CD14-positive monocyte (primary cell): ENCODE results near the gene CNOT3. TPM values are rescaled to one million over a fixed set of nuclear protein-coding genes. Genes with fewer than 3 reads are reported as not detected.

Experiments used
- DNase-seq, 3 donors: peaks; one replicate each; pipeline ENCODE4 v3.0.0-alpha.2; 2011 to 2022
- H2AFZ ChIP-seq: 2 replicates; pipeline ENCODE4 v1.6.0; 2012; ENCODE audit warnings: mild to moderate bottlenecking, low read depth, low read length, inconsistent platforms; ENCODE audit not compliant: insufficient read depth, poor library complexity, severe bottlenecking
- H3K27ac ChIP-seq, 2 donors: 1 replicate in 1 of 2; 2 replicates in 1 of 2; pipeline ENCODE4 v1.5.1; 2012 to 2013; ENCODE audit warnings: low read length in 2 of 2, control low read depth in 1 of 2, inconsistent platforms in 1 of 2, low read depth in 1 of 2, mild to moderate bottlenecking in 1 of 2
- H3K27me3 ChIP-seq, 2 donors: one replicate each; pipeline versions ENCODE4 v1.6.0 to v1.6.1; 2011 to 2013; ENCODE audit warnings: low read length in 2 of 2; ENCODE audit not compliant: control insufficient read depth in 2 of 2, insufficient read depth in 2 of 2
- H3K36me3 ChIP-seq, 2 donors: replicated peaks in 1 of 2; 1 replicate in 1 of 2; 2 replicates in 1 of 2; pipeline versions ENCODE4 v1.5.1 to v1.6.1; 2012 to 2013; ENCODE audit warnings: low read length in 2 of 2, control low read depth in 1 of 2, inconsistent platforms in 1 of 2, mild to moderate bottlenecking in 1 of 2; ENCODE audit not compliant: insufficient read depth in 2 of 2, control insufficient read depth in 1 of 2
- H3K4me1 ChIP-seq, 2 donors: 1 replicate in 1 of 2; 2 replicates in 1 of 2; pipeline versions ENCODE4 v1.5.1 to v1.6.1; 2012 to 2013; ENCODE audit warnings: low read length in 2 of 2, control low read depth in 1 of 2, inconsistent platforms in 1 of 2, mild to moderate bottlenecking in 1 of 2, moderate library complexity in 1 of 2; ENCODE audit not compliant: insufficient read depth in 2 of 2, control insufficient read depth in 1 of 2
- H3K4me2 ChIP-seq: replicated peaks from 2 replicates; pipeline ENCODE3; 2012; ENCODE audit warnings: low read length, moderate library complexity, mild to moderate bottlenecking; ENCODE audit not compliant: poor library complexity, severe bottlenecking; ENCODE audit errors: extremely low read depth
- H3K4me3 ChIP-seq, 3 experiments: fragments of 200-600 bp in 1 of 3; sonication (generic) in 1 of 3; replicated peaks in 1 of 3; 1 replicate in 2 of 3; 2 replicates in 1 of 3; pipeline ENCODE4 v1.5.1; 2011 to 2013; ENCODE audit warnings: low read length in 3 of 3, mild to moderate bottlenecking in 3 of 3, control low read depth in 2 of 3, low read depth in 2 of 3, inconsistent platforms in 1 of 3, moderate library complexity in 1 of 3
- H3K79me2 ChIP-seq: 2 replicates; pipeline ENCODE4 v1.6.0; 2012; ENCODE audit warnings: mild to moderate bottlenecking, control low read depth, inconsistent platforms, low read length, moderate library complexity; ENCODE audit not compliant: insufficient read depth
- H3K9ac ChIP-seq: 2 replicates; pipeline ENCODE4 v1.6.0; 2017; ENCODE audit warnings: low read length, mild to moderate bottlenecking; ENCODE audit not compliant: insufficient read depth, poor library complexity, severe bottlenecking
- H3K9me3 ChIP-seq, 2 donors: replicated peaks in 1 of 2; 1 replicate in 1 of 2; 2 replicates in 1 of 2; pipeline versions ENCODE4 v1.5.1 to v1.6.1; 2012 to 2013; ENCODE audit warnings: low read length in 2 of 2, control low read depth in 1 of 2; ENCODE audit not compliant: control insufficient read depth in 1 of 2, insufficient read depth in 1 of 2
- H4K20me1 ChIP-seq: 2 replicates; pipeline ENCODE4 v1.6.0; 2012; ENCODE audit warnings: mild to moderate bottlenecking, low read length, control low read depth, moderate library complexity; ENCODE audit not compliant: insufficient read depth
- H3K27ac Mint-ChIP-seq, 7 donors: one replicate each; pipeline ENCODE4 v1.8.0; 2020; ENCODE audit warnings: mild to moderate bottlenecking in 7 of 7, mixed read lengths in 7 of 7, moderate library complexity in 6 of 7, inconsistent platforms in 2 of 7
- H3K27me3 Mint-ChIP-seq, 3 donors: one replicate each; pipeline ENCODE4 v1.8.0; 2021 to 2022; ENCODE audit warnings: low read depth in 3 of 3, mild to moderate bottlenecking in 3 of 3, mixed read lengths in 3 of 3, moderate library complexity in 3 of 3, inconsistent platforms in 1 of 3
- H3K36me3 Mint-ChIP-seq, 2 donors: one replicate each; pipeline ENCODE4 v1.8.0; 2020; ENCODE audit warnings: mixed read lengths in 2 of 2, inconsistent platforms in 1 of 2, mild to moderate bottlenecking in 1 of 2
- H3K4me1 Mint-ChIP-seq: one replicate; pipeline ENCODE4 v1.8.0; 2020; ENCODE audit warnings: mild to moderate bottlenecking, mixed read lengths
- H3K4me3 Mint-ChIP-seq, 2 donors: one replicate each; pipeline ENCODE4 v1.8.0; 2020; ENCODE audit warnings: mild to moderate bottlenecking in 2 of 2, mixed read lengths in 2 of 2, moderate library complexity in 1 of 2
- H3K9me3 Mint-ChIP-seq, 7 donors: one replicate each; pipeline ENCODE4 v1.8.0; 2020 to 2022; ENCODE audit warnings: mixed read lengths in 7 of 7, mild to moderate bottlenecking in 6 of 7, moderate library complexity in 6 of 7, inconsistent platforms in 2 of 7
- WGBS: methylation state at CpG from one replicate; pipeline ENCODE4 v1.1.5; 2013; ENCODE audit warnings: missing lambda C conversion rate; ENCODE audit not compliant: insufficient coverage; 5-methylcytosine and 5-hydroxymethylcytosine counted together
- intact Hi-C, 2 donors: fragments of 100-400 bp; cut with micrococcal nuclease; formaldehyde crosslinking; loops; one replicate each; pipeline versions ENCODE4 v1.15.0 to v1.15.1; 2023
- polyA plus RNA-seq, 3 donors: library from polyadenylated mRNA; depleted of rRNA in 1 of 3; unstranded in 2 of 3; stranded (reverse) in 1 of 3; fragments of 300-500 nt in 2 of 3; fragments of >200 nt in 1 of 3; fragmentation: Illumina TruSeq in 2 of 3; gene quantifications; 1 replicate in 2 of 3; 2 replicates in 1 of 3; pipeline ENCODE4 v1.2.3, GENCODE V29; 2012 to 2021
- TF ChIP-seq, protein P1 (sequence below): fragments of 200-600 bp; IDR thresholded peaks from one replicate; pipeline ENCODE4 v1.8.0; 2022; ENCODE audit warnings: antibody characterized with exemption, mild to moderate bottlenecking

The CNOT3 gene
- polyA plus RNA-seq, 3 donors, result 3.0 to 22.5 (median 4.2) TPM

DNA sequence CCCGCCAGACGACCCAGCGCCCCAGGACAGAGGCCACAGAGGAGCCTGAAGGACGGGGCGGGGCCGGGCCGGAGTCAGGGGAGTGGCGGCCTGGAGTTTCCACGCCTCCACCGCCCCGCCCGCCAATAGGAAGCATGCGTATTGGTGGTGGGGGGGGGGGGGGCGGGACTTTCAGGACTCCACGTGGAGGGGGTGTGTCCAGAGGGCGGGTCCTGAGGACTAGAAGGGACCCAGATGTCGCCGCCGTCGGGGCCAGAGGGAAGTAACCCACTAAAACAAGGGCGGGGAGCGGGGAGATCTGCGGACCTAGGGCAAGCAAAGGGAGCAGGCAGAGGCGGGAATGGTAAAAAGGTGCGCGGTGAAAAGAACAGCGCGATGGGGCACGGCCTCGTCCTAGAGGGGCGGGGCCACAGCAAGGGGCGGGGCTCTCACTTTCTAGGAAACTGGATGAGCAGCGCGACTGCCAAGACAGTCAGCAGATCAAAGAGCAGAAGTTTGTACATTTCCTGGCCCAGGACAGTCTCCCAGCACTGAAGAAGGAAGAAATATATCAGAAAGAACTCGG is 24.8 kb downstream of the CNOT3 start:
- H2AFZ ChIP-seq, result peak overlapping the region; percentile 51
- Mint-ChIP-seq H3K9me3 (peaks cover 0 to 9% (median 0%) of the 10 kb centered on the region in 7 donors), H3K4me1 (peaks cover 60% of the 10 kb centered on the region), H3K36me3 (peaks cover 7 to 10% of the 10 kb centered on the region in 2 donors), H3K27ac (peak overlapping the region; percentile 90 to 99 (median 96)), H3K27me3 (peaks cover 6 to 29% (median 22%) of the 10 kb centered on the region in 3 donors), H3K4me3 (peak overlapping the region; percentile 90 to 95)
- H3K36me3 ChIP-seq, result peaks cover 7 to 8% of the 10 kb centered on the region in 2 donors
- peaks cover 32% of the 10 kb centered on the region for H3K79me2 ChIP-seq
- peaks cover 20% of the 10 kb centered on the region for H4K20me1 ChIP-seq
- H3K27ac ChIP-seq, result peak overlapping the region; percentile 31 to 49
- 1% methylated on average over 23 of the region's 35 CpGs for WGBS
- intact Hi-C loops, result no loop called here
- no peaks in the 10 kb centered on the region for H3K9me3 ChIP-seq
- H3K4me2 ChIP-seq, result peak overlapping the region; percentile 75
- no peak overlapping the region for H3K9ac ChIP-seq
- H3K4me1 ChIP-seq, result peaks cover 60 to 75% of the 10 kb centered on the region in 2 donors
- TF ChIP-seq, protein P1, sequence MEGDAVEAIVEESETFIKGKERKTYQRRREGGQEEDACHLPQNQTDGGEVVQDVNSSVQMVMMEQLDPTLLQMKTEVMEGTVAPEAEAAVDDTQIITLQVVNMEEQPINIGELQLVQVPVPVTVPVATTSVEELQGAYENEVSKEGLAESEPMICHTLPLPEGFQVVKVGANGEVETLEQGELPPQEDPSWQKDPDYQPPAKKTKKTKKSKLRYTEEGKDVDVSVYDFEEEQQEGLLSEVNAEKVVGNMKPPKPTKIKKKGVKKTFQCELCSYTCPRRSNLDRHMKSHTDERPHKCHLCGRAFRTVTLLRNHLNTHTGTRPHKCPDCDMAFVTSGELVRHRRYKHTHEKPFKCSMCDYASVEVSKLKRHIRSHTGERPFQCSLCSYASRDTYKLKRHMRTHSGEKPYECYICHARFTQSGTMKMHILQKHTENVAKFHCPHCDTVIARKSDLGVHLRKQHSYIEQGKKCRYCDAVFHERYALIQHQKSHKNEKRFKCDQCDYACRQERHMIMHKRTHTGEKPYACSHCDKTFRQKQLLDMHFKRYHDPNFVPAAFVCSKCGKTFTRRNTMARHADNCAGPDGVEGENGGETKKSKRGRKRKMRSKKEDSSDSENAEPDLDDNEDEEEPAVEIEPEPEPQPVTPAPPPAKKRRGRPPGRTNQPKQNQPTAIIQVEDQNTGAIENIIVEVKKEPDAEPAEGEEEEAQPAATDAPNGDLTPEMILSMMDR, result no peak
- peak overlapping the region; percentile 37 to 77 (median 37) for H3K4me3 ChIP-seq
- peaks cover 0 to 10% of the 10 kb centered on the region in 2 donors for H3K27me3 ChIP-seq
- peak; percentile 84 to 91 (median 87) for DNase-seq

DNA sequence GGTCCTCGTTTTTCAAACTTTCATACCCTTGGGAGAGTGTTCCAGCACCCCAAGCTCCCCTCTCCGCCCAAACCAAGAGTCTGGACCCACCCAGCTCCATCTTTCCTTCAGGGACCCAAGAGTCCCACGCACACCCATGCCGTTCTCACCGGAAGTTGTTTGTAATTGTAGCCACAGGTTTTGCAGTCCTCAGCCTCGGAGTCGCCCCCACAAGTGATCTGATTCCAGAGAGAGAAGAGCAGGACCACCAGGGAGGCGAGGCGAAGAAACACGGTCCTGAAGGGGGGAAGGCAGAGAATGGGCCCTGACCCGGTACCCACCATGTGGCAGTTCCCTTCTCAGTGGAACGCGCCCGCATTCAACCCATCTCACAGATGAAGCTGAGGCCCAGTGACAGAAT is 25.3 kb downstream of the CNOT3 start:
- peaks cover 0 to 9% (median 0%) of the 10 kb centered on the region in 7 donors for H3K9me3 Mint-ChIP-seq
- DNase-seq, result no peak
- Histone ChIP-seq H3K9me3 (no peaks in the 10 kb centered on the region), H3K36me3 (peaks cover 2 to 3% of the 10 kb centered on the region in 2 donors), H3K4me1 (peaks cover 60 to 75% of the 10 kb centered on the region in 2 donors), H3K27ac (peak overlapping the region; percentile 31 to 49), H3K4me2 (peak overlapping the region; percentile 75), H3K9ac (no peak overlapping the region), H2AFZ (no peak overlapping the region), H3K79me2 (peaks cover 28% of the 10 kb centered on the region), H4K20me1 (peaks cover 14% of the 10 kb centered on the region), H3K27me3 (peaks cover 0 to 10% of the 10 kb centered on the region in 2 donors), H3K4me3 (peak overlapping the region; percentile 37 to 77 (median 37))
- TF ChIP-seq, protein P1, result no peak
- 64% methylated on average over 6 of the region's 14 CpGs for WGBS
- intact Hi-C loops, result no loop called here
- peaks cover 6 to 29% (median 22%) of the 10 kb centered on the region in 3 donors for H3K27me3 Mint-ChIP-seq
- H3K4me1 Mint-ChIP-seq, result peaks cover 60% of the 10 kb centered on the region
- H3K4me3 Mint-ChIP-seq, result peak overlapping the region; percentile 90 to 95
- H3K36me3 Mint-ChIP-seq, result peaks cover 4% of the 10 kb centered on the region in 2 donors
- peak overlapping the region; percentile 90 to 99 (median 96) for H3K27ac Mint-ChIP-seq
